ENCODE data around the gene NOL12.

The NOL12 gene

DNA sequence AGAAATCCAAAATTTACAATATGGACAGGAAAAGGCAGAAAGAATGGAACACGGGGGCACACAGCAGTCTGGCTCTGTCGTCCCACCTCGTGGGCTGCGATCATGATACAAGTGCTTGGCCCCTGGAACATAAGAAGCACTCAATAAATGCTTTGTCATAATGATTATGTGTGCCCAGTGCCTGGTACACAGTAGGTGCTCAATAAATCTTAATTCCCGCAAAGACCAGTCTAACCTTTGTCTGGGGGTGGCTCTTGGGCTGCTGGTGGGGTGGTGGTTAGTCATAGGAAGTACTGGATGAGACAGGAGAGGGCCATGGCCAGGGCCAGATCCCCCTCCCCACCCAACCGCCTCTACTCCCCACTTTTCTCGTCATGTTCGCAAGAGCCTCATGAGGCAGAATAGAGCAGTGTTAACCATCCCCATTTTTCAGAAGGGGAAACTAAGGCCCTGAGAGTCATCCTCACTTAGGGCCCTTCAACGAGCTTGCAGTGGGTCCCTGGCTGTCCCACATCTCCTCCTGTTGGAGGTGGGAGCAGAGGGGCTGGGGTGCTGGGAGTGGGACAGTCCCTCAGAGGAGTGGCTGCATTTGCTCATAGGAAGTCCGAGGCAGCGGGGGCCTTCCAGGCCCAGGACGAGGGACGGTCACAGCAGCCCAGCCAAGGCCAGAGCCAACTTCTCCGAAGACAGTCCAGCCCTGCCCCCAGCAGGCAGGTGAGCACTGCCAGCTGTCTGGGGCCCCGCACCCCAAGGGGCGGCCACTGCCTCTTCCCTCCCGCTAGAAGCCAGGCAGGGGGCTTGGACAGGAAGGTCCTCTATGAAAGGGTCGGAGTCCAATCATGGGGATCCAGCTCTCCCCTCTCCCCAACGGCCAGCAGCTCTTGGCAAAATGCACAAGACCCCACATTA, 46.8 kb downstream of the NOL12 start:
- TF ChIP-seq, protein P1, sequence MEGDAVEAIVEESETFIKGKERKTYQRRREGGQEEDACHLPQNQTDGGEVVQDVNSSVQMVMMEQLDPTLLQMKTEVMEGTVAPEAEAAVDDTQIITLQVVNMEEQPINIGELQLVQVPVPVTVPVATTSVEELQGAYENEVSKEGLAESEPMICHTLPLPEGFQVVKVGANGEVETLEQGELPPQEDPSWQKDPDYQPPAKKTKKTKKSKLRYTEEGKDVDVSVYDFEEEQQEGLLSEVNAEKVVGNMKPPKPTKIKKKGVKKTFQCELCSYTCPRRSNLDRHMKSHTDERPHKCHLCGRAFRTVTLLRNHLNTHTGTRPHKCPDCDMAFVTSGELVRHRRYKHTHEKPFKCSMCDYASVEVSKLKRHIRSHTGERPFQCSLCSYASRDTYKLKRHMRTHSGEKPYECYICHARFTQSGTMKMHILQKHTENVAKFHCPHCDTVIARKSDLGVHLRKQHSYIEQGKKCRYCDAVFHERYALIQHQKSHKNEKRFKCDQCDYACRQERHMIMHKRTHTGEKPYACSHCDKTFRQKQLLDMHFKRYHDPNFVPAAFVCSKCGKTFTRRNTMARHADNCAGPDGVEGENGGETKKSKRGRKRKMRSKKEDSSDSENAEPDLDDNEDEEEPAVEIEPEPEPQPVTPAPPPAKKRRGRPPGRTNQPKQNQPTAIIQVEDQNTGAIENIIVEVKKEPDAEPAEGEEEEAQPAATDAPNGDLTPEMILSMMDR (IDR thresholded peaks at IDR 0.05; ENCODE audit: low read depth, low read length) = no peak
- H3K4me3 ChIP-seq (replicated peaks in 1 of 2; ENCODE audit: low read depth in 2 of 2, low read length in 2 of 2) = no peak overlapping the region
- DNase-seq (ENCODE audit: low read depth in 2 of 2) = no peak

DNA sequence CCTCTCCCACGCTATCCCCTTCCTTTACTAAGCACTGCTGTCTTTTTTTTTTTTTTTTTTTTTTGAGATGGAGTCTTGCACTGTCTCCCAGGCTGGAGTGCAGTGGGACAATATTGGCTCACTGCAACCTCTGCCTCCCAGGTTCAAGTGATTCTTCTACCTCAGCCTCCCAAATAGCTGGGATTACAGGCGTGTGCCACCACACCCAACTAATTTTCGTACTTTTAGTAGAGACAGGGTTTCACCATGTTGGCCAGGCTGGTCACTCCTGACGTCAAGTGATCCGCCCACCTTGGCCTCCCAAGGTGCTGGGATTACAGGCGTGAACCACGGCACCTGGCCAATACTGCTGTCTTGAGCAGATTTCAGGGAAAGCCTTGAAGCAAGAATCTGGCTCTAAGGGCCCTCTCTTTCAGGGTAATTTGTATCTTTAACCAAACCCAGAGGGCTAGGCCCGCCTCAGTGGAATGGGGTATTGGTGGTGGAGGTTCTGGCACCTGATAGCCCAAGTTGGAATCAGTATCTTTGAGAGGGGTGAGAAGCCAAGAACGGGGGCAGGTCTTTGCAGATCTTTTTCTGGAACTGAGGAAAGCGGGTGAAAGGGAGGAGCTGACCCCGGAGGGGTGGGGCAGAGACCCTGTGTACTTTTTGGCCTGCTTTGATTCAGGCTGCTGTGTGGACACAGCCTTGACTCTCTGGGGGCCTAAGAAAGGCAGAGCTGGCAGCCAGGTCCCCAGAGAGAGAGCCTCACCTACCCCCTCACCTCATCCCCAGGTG, 47.7 kb downstream of the NOL12 start:
- no peak overlapping the region for H3K4me3 ChIP-seq (replicated peaks in 1 of 2; ENCODE audit: low read depth in 2 of 2, low read length in 2 of 2)
- TF ChIP-seq, protein P1 (IDR thresholded peaks at IDR 0.05; ENCODE audit: low read depth, low read length) = no peak
- DNase-seq (ENCODE audit: low read depth in 2 of 2) = no peak

DNA sequence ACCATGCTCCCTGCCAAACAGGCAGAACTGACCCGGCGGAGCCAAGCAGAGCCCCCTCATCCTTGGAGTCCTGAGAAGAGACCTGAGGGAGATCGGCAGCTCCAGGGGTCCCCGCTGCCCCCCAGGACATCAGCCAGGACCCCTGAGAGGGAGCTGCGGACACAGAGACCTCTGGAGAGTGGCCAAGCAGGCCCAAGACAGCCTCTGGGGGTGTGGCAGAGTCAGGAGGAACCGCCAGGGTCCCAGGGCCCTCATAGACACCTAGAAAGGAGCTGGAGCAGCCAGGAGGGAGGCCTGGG, 48.2 kb downstream of the NOL12 start:
- no peak for DNase-seq (ENCODE audit: low read depth in 2 of 2)
- H3K4me3 ChIP-seq (replicated peaks in 1 of 2; ENCODE audit: low read depth in 2 of 2, low read length in 2 of 2) = no peak overlapping the region
- TF ChIP-seq, protein P1 (IDR thresholded peaks at IDR 0.05; ENCODE audit: low read depth, low read length) = no peak

DNA sequence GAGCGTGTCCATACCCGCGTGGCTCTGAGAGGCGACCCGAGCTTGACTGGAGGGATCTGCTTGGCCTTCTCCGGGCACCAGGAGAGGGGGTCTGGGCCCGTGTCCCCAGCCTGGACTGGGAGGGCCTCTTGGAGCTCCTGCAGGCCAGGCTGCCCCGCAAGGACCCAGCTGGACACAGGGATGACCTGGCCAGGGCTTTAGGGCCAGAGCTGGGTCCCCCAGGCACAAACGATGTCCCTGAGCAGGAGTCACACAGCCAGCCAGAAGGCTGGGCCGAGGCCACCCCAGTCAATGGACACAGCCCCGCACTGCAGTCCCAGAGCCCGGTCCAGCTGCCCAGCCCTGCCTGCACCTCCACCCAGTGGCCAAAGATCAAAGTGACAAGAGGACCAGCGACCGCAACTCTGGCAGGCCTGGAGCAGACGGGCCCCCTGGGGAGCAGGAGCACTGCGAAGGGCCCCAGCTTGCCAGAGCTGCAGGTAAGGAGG, 48.9 kb downstream of the NOL12 start:
- H3K4me3 ChIP-seq (replicated peaks in 1 of 2; ENCODE audit: low read depth in 2 of 2, low read length in 2 of 2) = no peak overlapping the region
- TF ChIP-seq, protein P1 (IDR thresholded peaks at IDR 0.05; ENCODE audit: low read depth, low read length) = peak; percentile 63
- DNase-seq (ENCODE audit: low read depth in 2 of 2) = peak in 1 of 2 donors; percentile 42

DNA sequence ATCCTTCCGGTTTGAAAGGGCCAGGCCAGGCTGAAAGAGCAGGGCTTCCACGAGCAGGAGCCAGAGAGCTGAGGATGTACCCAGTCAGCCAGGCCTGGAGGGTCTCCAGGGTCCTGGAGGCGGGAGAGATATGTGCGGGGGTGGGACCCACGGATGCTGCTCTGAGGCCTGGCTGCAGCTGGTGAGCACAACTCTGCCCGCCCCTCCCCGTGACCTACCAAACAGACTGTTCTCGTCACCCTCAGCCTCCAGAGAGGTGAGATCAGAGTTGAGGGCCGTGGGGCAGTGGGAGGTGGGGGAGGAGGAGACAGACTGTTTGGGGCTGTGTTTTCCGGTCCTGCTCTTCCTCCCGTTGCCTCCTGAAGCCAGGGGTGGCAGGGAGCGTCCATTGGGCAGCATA, 52.9 kb downstream of the NOL12 start:
- DNase-seq (ENCODE audit: low read depth in 2 of 2) = peak; percentile 72 to 91
- TF ChIP-seq, protein P1 (IDR thresholded peaks at IDR 0.05; ENCODE audit: low read depth, low read length) = no peak
- H3K4me3 ChIP-seq (replicated peaks in 1 of 2; ENCODE audit: low read depth in 2 of 2, low read length in 2 of 2) = no peak overlapping the region

DNA sequence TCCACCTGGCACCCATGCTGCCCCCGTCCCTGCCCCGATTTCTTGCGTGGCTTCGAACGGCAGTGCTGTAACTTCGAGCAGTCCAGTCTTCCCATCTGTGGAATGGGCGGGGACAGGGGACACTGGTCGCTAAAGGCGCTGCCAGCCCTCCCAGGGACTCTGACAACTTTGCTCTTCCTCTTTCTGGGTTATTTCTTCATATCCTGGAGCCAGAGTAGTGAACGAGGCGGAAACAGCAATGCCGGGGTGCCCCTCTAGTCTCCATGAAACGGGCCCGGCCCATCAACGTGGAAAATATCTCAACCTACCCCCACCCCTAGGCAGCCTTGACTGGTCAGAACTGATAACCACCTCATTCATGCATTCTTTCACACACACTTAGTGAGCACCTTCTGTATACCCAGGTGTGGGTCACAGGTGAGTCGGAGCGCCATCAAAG, 53.5 kb downstream of the NOL12 start:
- DNase-seq (ENCODE audit: low read depth in 2 of 2) = no peak
- no peak overlapping the region for H3K4me3 ChIP-seq (replicated peaks in 1 of 2; ENCODE audit: low read depth in 2 of 2, low read length in 2 of 2)
- TF ChIP-seq, protein P1 (IDR thresholded peaks at IDR 0.05; ENCODE audit: low read depth, low read length) = no peak

Measured in cardiac fibroblast (primary cell).